Inflammatory macrophage treated with lipopolysaccharide for 1 hour (primary cell): Measurements from ENCODE around the gene SPSB1.

Source experiments
- DNase-seq, 2 donors: peaks; one replicate each; pipeline ENCODE4 v3.0.0-alpha.2; 2020 to 2022

SPSB1 gene

GRCh38 chr1:9302745-9303524, 10.2 kb downstream of the SPSB1 start:
- DNase-seq, result no peak

- DNase-seq, result no peak
Observed at GRCh38 chr1:9303916-9304315, 11.2 kb downstream of the SPSB1 start.

- DNase-seq, result no peak
Observed at GRCh38 chr1:9305216-9305615, 12.5 kb downstream of the SPSB1 start.

GRCh38 chr1:9306006-9306405, 13.3 kb downstream of the SPSB1 start:
- DNase-seq, result no peak

- no peak for DNase-seq
Observed at GRCh38 chr1:9307303-9307702, 14.6 kb downstream of the SPSB1 start.

- DNase-seq, result no peak
Observed at GRCh38 chr1:9308236-9308785, 15.6 kb downstream of the SPSB1 start.

- DNase-seq, result no peak
Observed at GRCh38 chr1:9309080-9309479, 16.4 kb downstream of the SPSB1 start.

GRCh38 chr1:9309991-9310390, 17.3 kb downstream of the SPSB1 start:
- no peak for DNase-seq

- no peak for DNase-seq
Observed at GRCh38 chr1:9311029-9311428, 18.3 kb downstream of the SPSB1 start.

- no peak for DNase-seq
Observed at GRCh38 chr1:9311479-9311878, 18.8 kb downstream of the SPSB1 start.

GRCh38 chr1:9312168-9312720, 19.6 kb downstream of the SPSB1 start:
- DNase-seq, result no peak

- DNase-seq, result no peak
Observed at GRCh38 chr1:9313576-9313975, 20.9 kb downstream of the SPSB1 start.

- no peak for DNase-seq
Observed at GRCh38 chr1:9314111-9314510, 21.4 kb downstream of the SPSB1 start.

GRCh38 chr1:9314711-9315379, 22.2 kb downstream of the SPSB1 start:
- DNase-seq, result no peak

GRCh38 chr1:9315411-9316079, 22.9 kb downstream of the SPSB1 start:
- DNase-seq, result peak; percentile 57 to 91

- DNase-seq, result no peak
Observed at GRCh38 chr1:9316080-9316444, 23.4 kb downstream of the SPSB1 start.

- no peak for DNase-seq
Observed at GRCh38 chr1:9316512-9316911, 23.8 kb downstream of the SPSB1 start.

- no peak for DNase-seq
Observed at GRCh38 chr1:9317072-9317471, 24.4 kb downstream of the SPSB1 start.

- DNase-seq, result no peak
Observed at GRCh38 chr1:9317591-9318417, 25.1 kb downstream of the SPSB1 start.

GRCh38 chr1:9319208-9319788, 26.6 kb downstream of the SPSB1 start:
- no peak for DNase-seq

- no peak for DNase-seq
Observed at GRCh38 chr1:9319789-9320519, 27.3 kb downstream of the SPSB1 start.
